HepG2 (cell line): Measurements from ENCODE around the gene MAPK12. TPM values are rescaled to one million over a fixed set of nuclear protein-coding genes. Genes with fewer than 3 reads are reported as not detected.

Experiments
- AGO1 ChIP-seq: fragments of 200-400 bp; formaldehyde crosslinking; IDR thresholded peaks from 2 replicates; pipeline ENCODE4 v1.6.1; 2017; ENCODE audit warnings: mild to moderate bottlenecking, low read depth, low read length, moderate library complexity; ENCODE audit not compliant: poor library complexity, severe bottlenecking
- BCL6 ChIP-seq: IDR thresholded peaks from 2 replicates; pipeline ENCODE4 v1.6.1; 2016; ENCODE audit warnings: missing genetic modification reagents, missing compliant biosample characterization
- CREM ChIP-seq, 2 experiments: sonication (generic) in 1 of 2; formaldehyde crosslinking in 1 of 2; IDR thresholded peaks; 2 replicates each; pipeline versions ENCODE4 v1.4.0 to v1.6.1; 2016 to 2020; ENCODE audit warnings: antibody characterized with exemption in 1 of 2, mild to moderate bottlenecking in 1 of 2, missing genetic modification reagents in 1 of 2
- HNF4A ChIP-seq: sonication (generic); formaldehyde crosslinking; IDR thresholded peaks from 2 replicates; pipeline ENCODE4 v1.4.0; 2020; ENCODE audit warnings: missing genetic modification reagents
- ISL2 ChIP-seq: sonication (generic); formaldehyde crosslinking; IDR thresholded peaks from 2 replicates; pipeline ENCODE4 v1.5.0; 2020; ENCODE audit warnings: missing genetic modification reagents
- JUNB ChIP-seq: sonication (generic); formaldehyde crosslinking; IDR thresholded peaks from 2 replicates; pipeline ENCODE4 v1.8.0; 2022; ENCODE audit warnings: missing genetic modification reagents, mild to moderate bottlenecking, borderline replicate concordance
- JUND ChIP-seq: sonication (generic); formaldehyde crosslinking; IDR thresholded peaks from 2 replicates; pipeline ENCODE4 v1.8.0; 2022; ENCODE audit warnings: mild to moderate bottlenecking, missing genetic modification reagents
- MEF2D ChIP-seq: sonication (generic); formaldehyde crosslinking; IDR thresholded peaks from 2 replicates; pipeline ENCODE4 v1.5.1; 2020; ENCODE audit warnings: mild to moderate bottlenecking, missing genetic modification reagents
- MXI1 ChIP-seq: IDR thresholded peaks from 3 replicates; pipeline ENCODE4 v1.6.1; 2012; ENCODE audit warnings: low read depth, low read length, inconsistent platforms, borderline replicate concordance
- NFKB2 ChIP-seq: sonication (generic); formaldehyde crosslinking; IDR thresholded peaks from 2 replicates; pipeline ENCODE4 v1.4.0; 2020; ENCODE audit warnings: missing genetic modification reagents, borderline replicate concordance
- RELA ChIP-seq: sonication (generic); formaldehyde crosslinking; IDR thresholded peaks from 2 replicates; pipeline ENCODE4 v1.4.0; 2020; ENCODE audit warnings: missing genetic modification reagents
- RXRB ChIP-seq: IDR thresholded peaks from 2 replicates; pipeline ENCODE4 v1.6.1; 2016; ENCODE audit warnings: borderline replicate concordance, missing genetic modification reagents, missing compliant biosample characterization
- SP140L ChIP-seq: sonication (generic); formaldehyde crosslinking; IDR thresholded peaks from 2 replicates; pipeline ENCODE4 v1.4.0; 2020; ENCODE audit warnings: missing genetic modification reagents, borderline replicate concordance
- STAT5B ChIP-seq: sonication (generic); formaldehyde crosslinking; IDR thresholded peaks from 2 replicates; pipeline ENCODE4 v1.4.0; 2020; ENCODE audit warnings: missing genetic modification reagents
- TOPORS ChIP-seq: sonication (generic); formaldehyde crosslinking; IDR thresholded peaks from 2 replicates; pipeline ENCODE4 v1.8.0; 2023; ENCODE audit warnings: mild to moderate bottlenecking, missing genetic modification reagents
- ZBTB21 ChIP-seq: sonication (generic); formaldehyde crosslinking; IDR thresholded peaks from 2 replicates; pipeline ENCODE4 v1.4.0; 2020; ENCODE audit warnings: missing genetic modification reagents
- ZFX ChIP-seq: sonication (generic); formaldehyde crosslinking; IDR thresholded peaks from 2 replicates; pipeline ENCODE4 v1.4.0; 2020; ENCODE audit warnings: mild to moderate bottlenecking, low read depth, missing genetic modification reagents, moderate library complexity
- ZNF292 ChIP-seq: sonication (generic); formaldehyde crosslinking; IDR thresholded peaks from 2 replicates; pipeline ENCODE4 v1.8.1; 2022; ENCODE audit warnings: mild to moderate bottlenecking, low read depth, missing genetic modification reagents, borderline replicate concordance
- ZNF431 ChIP-seq: sonication (generic); formaldehyde crosslinking; IDR thresholded peaks from 2 replicates; pipeline ENCODE4 v1.9.0; 2022; ENCODE audit warnings: missing genetic modification reagents, low read depth, mild to moderate bottlenecking, borderline replicate concordance
- ZNF777 ChIP-seq: sonication (generic); formaldehyde crosslinking; IDR thresholded peaks from 2 replicates; pipeline ENCODE4 v1.4.0; 2020; ENCODE audit warnings: missing genetic modification reagents
- ZSCAN22 ChIP-seq: sonication (generic); formaldehyde crosslinking; IDR thresholded peaks from 2 replicates; pipeline ENCODE4 v1.4.0; 2020; ENCODE audit warnings: mild to moderate bottlenecking, missing genetic modification reagents
- polyA plus RNA-seq, 8 experiments: library from polyadenylated mRNA; depleted of rRNA in 3 of 8; stranded (reverse) in 7 of 8; unstranded in 1 of 8; fragments of >200 nt; fragmentation: Illumina TruSeq in 4 of 8; extraction: Trizol in 4 of 8; gene quantifications; 2 replicates each; pipeline versions ENCODE4 v1.2.1 to v1.2.3, GENCODE V29; 2011 to 2016; ENCODE audit warnings: low read depth in 4 of 8, missing spikeins in 1 of 8, mixed read lengths in 1 of 8; ENCODE audit not compliant: insufficient read depth in 1 of 8
- total RNA-seq, 5 experiments: library from RNA; depleted of rRNA; stranded (reverse); fragments of >200 nt; fragmentation: Illumina TruSeq; extraction: Trizol; gene quantifications; 2 replicates each; pipeline ENCODE4 v1.2.3, GENCODE V29; 2016; ENCODE audit warnings: low read depth in 1 of 5
- TF ChIP-seq, protein P1 (sequence below): sonication (generic); formaldehyde crosslinking; IDR thresholded peaks from 2 replicates; pipeline ENCODE4 v1.4.0; 2020; ENCODE audit warnings: missing genetic modification reagents
- TF ChIP-seq, protein P2 (sequence below): sonication (generic); formaldehyde crosslinking; conservative IDR thresholded peaks from 2 replicates; pipeline ENCODE4 v1.4.0; 2020; ENCODE audit warnings: missing genetic modification reagents
- TF ChIP-seq, protein P3 (sequence below): IDR thresholded peaks from 2 replicates; pipeline ENCODE4 v1.6.1; 2018; ENCODE audit warnings: missing genetic modification reagents
- TF ChIP-seq, protein P4 (sequence below), 2 experiments: sonication (generic) in 1 of 2; formaldehyde crosslinking in 1 of 2; IDR thresholded peaks; 2 replicates each; pipeline versions ENCODE4 v1.5.1 to v1.6.1; 2011 to 2020; ENCODE audit warnings: borderline replicate concordance in 1 of 2, low read depth in 1 of 2, low read length in 1 of 2, mild to moderate bottlenecking in 1 of 2, missing genetic modification reagents in 1 of 2, moderate library complexity in 1 of 2

Gene MAPK12
- total and polyA plus RNA-seq, 2 of the 13 experiments (the other 11 are each of a cell fraction or from before 2014, with no cell fraction given): 22.2 to 23.3 TPM

DNA sequence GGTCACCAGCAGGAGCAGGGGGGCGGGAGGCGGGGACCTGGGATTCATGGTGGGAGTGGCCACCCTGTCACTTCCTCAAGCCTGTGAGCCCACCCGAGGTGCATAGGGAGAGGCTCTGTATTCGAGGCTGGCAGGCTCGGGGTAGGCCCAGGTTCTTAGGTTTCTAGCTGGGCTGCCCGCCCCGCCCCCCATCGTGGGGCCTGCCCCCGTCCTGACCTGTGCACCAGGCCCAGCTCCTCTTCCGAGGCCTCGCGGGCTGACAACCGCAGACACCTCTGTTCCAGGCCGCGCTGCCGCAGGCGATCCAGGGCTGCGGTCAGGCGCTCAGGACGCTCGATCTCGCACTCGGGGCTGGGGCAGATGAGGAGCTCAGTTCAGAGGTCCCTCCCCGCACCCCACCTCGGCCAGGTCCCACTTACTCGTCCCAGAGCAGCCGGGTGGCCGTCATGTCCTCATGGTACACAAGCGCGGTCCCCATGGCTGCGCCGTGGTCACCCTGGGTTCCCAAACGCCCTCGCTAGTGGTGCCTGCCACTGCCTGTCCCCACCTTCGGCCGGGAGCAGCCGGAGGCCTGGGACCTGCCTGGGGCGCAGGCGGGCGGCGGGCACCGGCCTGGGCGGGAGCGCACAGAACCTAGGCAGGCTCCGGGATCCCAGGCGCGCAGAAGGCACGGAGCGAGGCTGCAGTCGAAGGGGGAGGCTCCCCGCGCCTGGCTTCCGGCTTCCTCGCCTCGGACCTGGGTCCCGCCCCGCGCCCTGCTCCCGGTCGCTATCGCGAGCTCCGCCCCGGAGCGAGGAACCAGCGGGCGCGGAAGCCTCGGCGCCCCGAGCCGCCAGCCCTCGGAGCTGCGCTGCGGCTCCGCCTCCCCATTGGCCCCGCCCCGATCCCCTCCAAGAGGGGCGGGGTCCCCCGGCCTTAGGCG lies 10.7 kb downstream of the MAPK12 start, which contains the start of gene HDAC10 (continued):
- TF ChIP-seq, protein P1, sequence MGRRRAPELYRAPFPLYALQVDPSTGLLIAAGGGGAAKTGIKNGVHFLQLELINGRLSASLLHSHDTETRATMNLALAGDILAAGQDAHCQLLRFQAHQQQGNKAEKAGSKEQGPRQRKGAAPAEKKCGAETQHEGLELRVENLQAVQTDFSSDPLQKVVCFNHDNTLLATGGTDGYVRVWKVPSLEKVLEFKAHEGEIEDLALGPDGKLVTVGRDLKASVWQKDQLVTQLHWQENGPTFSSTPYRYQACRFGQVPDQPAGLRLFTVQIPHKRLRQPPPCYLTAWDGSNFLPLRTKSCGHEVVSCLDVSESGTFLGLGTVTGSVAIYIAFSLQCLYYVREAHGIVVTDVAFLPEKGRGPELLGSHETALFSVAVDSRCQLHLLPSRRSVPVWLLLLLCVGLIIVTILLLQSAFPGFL (CRISPR knock-in tag): no peak
- TF ChIP-seq, protein P2, sequence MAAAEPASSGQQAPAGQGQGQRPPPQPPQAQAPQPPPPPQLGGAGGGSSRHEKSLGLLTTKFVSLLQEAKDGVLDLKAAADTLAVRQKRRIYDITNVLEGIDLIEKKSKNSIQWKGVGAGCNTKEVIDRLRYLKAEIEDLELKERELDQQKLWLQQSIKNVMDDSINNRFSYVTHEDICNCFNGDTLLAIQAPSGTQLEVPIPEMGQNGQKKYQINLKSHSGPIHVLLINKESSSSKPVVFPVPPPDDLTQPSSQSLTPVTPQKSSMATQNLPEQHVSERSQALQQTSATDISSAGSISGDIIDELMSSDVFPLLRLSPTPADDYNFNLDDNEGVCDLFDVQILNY (CRISPR knock-in tag): 0 out of 2 replicates have a peak, but pooled peaks have one; percentile 27
- TF ChIP-seq ZBTB21 (no peak), CREM (IDR thresholded peaks at IDR 0.05) (no peak), CREM (CRISPR knock-in tag; IDR thresholded peaks at IDR 0.05) (no peak), JUND (CRISPR knock-in tag) (no peak), HNF4A (CRISPR knock-in tag) (no peak), RXRB (CRISPR knock-in tag) (no peak), ZNF431 (no peak), ZNF292 (CRISPR knock-in tag) (no peak), JUNB (CRISPR knock-in tag) (no peak), ZFX (peak; percentile 85), SP140L (CRISPR knock-in tag) (no peak), BCL6 (no peak; the same call in 1 of the 2 replicates), ZNF777 (peak; percentile 63; the same call in 1 of the 2 replicates), MEF2D (CRISPR knock-in tag) (no peak), ZSCAN22 (CRISPR knock-in tag) (no peak), MXI1 (peak; percentile 60; the same call in 1 of the 3 replicates), TOPORS (no peak), NFKB2 (CRISPR knock-in tag) (peak; percentile 33; the same call in 1 of the 2 replicates), ISL2 (no peak), AGO1 (peak; percentile 97), STAT5B (CRISPR knock-in tag) (no peak), RELA (CRISPR knock-in tag) (no peak)
- TF ChIP-seq, protein P3, sequence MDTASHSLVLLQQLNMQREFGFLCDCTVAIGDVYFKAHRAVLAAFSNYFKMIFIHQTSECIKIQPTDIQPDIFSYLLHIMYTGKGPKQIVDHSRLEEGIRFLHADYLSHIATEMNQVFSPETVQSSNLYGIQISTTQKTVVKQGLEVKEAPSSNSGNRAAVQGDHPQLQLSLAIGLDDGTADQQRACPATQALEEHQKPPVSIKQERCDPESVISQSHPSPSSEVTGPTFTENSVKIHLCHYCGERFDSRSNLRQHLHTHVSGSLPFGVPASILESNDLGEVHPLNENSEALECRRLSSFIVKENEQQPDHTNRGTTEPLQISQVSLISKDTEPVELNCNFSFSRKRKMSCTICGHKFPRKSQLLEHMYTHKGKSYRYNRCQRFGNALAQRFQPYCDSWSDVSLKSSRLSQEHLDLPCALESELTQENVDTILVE: no peak
- TF ChIP-seq, protein P4, sequence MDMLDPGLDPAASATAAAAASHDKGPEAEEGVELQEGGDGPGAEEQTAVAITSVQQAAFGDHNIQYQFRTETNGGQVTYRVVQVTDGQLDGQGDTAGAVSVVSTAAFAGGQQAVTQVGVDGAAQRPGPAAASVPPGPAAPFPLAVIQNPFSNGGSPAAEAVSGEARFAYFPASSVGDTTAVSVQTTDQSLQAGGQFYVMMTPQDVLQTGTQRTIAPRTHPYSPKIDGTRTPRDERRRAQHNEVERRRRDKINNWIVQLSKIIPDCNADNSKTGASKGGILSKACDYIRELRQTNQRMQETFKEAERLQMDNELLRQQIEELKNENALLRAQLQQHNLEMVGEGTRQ (IDR thresholded peaks at IDR 0.05; ENCODE audit: low read depth, low read length): no peak
- TF ChIP-seq, protein P4 (CRISPR knock-in tag; IDR thresholded peaks at IDR 0.05; ENCODE audit: borderline replicate concordance): no peak
